Caco-2 (cell line): Measurements from ENCODE around the gene AGPS. TPM values are rescaled to one million over a fixed set of nuclear protein-coding genes. Genes with fewer than 3 reads are reported as not detected.

Experiments used
- BruUV-seq: library from RNA; stranded (reverse); fragments of 400-500 nt; replicated peaks from 2 replicates; lab custom pipeline; 2021; lab: Mats Ljungman, UMichigan
- CTCF ChIA-PET: fragments of 300-600 bp; sonication (Branson Sonifier 250); formaldehyde crosslinking; loops from one replicate; lab custom pipeline; 2022; ENCODE audit warnings: antibody characterized with exemption; lab: Charles Lee
- POLR2A ChIA-PET: fragments of 300-600 bp; sonication (Branson Sonifier 250); formaldehyde crosslinking; loops from one replicate; lab custom pipeline; 2022; ENCODE audit warnings: antibody characterized with exemption; lab: Charles Lee
- DNase-seq, 2 experiments: peaks; one replicate each; pipeline versions ENCODE4 v3.0.0 to v3.0.0-alpha.2; 2020 to 2022
- H3K27me3 ChIP-seq: replicated peaks from 2 replicates; pipeline ENCODE4 v1.6.0; 2011; ENCODE audit warnings: low read length; ENCODE audit not compliant: control insufficient read depth, insufficient read depth
- H3K36me3 ChIP-seq: 2 replicates; pipeline ENCODE4 v1.5.1; 2011; ENCODE audit warnings: low read length; ENCODE audit not compliant: control insufficient read depth, insufficient read depth
- H3K4me1 ChIP-seq: fragments of 250-450 bp; sonication (Bioruptor Pico); 2 replicates; pipeline ENCODE4 v1.5.1; 2020; ENCODE audit warnings: mild to moderate bottlenecking
- H3K4me3 ChIP-seq: 2 replicates; pipeline ENCODE4 v1.5.1; 2011; ENCODE audit warnings: low read depth, mild to moderate bottlenecking, control low read depth, low read length
- H3K9me3 ChIP-seq: fragments of 250-450 bp; sonication (Bioruptor Pico); 2 replicates; pipeline ENCODE4 v1.5.1; 2020; ENCODE audit warnings: mild to moderate bottlenecking, moderate library complexity
- H3K27ac Mint-ChIP-seq: one replicate; pipeline ENCODE4 v1.8.0; 2022; ENCODE audit warnings: mixed read lengths; ENCODE audit not compliant: unreplicated experiment
- H3K27me3 Mint-ChIP-seq: one replicate; pipeline ENCODE4 v1.8.0; 2022; ENCODE audit warnings: mixed read lengths; ENCODE audit not compliant: insufficient read depth, unreplicated experiment
- H3K36me3 Mint-ChIP-seq: one replicate; pipeline ENCODE4 v1.8.0; 2022; ENCODE audit warnings: mild to moderate bottlenecking, mixed read lengths; ENCODE audit not compliant: insufficient read depth, unreplicated experiment
- H3K4me1 Mint-ChIP-seq: one replicate; pipeline ENCODE4 v1.8.0; 2022; ENCODE audit warnings: low read depth, mixed read lengths; ENCODE audit not compliant: unreplicated experiment
- H3K4me3 Mint-ChIP-seq: one replicate; pipeline ENCODE4 v1.8.0; 2022; ENCODE audit warnings: mild to moderate bottlenecking, moderate library complexity, mixed read lengths; ENCODE audit not compliant: unreplicated experiment
- H3K9me3 Mint-ChIP-seq: one replicate; pipeline ENCODE4 v1.8.0; 2022; ENCODE audit warnings: mixed read lengths; ENCODE audit not compliant: unreplicated experiment
- intact Hi-C: fragments of 100-400 bp; cut with micrococcal nuclease; formaldehyde crosslinking; loops from one replicate; pipeline ENCODE4 v1.10.0; 2022; ENCODE audit not compliant: unreplicated experiment
- total RNA-seq: library from RNA; stranded (reverse); gene quantifications from 2 replicates; pipeline ENCODE4 v1.2.3, GENCODE V29; 2022
- TF ChIP-seq, protein P1 (sequence below), 2 experiments: fragments of 200-600 bp in 1 of 2; IDR thresholded peaks; 1 replicate in 1 of 2; 2 replicates in 1 of 2; pipeline versions ENCODE4 v1.5.1 to v1.8.0; 2011 to 2022; ENCODE audit warnings: antibody characterized with exemption in 1 of 2, control low read depth in 1 of 2, inconsistent platforms in 1 of 2, low read depth in 1 of 2, low read length in 1 of 2, mild to moderate bottlenecking in 1 of 2, moderate library complexity in 1 of 2; ENCODE audit not compliant: insufficient read depth in 1 of 2, severe bottlenecking in 1 of 2, unreplicated experiment in 1 of 2

AGPS gene
- total RNA-seq, 1 experiment from 2014 or later: 105 TPM

GRCh38 chr2:177537636-177538035 is 145.1 kb downstream of the AGPS start:
- TF ChIP-seq, protein P1, sequence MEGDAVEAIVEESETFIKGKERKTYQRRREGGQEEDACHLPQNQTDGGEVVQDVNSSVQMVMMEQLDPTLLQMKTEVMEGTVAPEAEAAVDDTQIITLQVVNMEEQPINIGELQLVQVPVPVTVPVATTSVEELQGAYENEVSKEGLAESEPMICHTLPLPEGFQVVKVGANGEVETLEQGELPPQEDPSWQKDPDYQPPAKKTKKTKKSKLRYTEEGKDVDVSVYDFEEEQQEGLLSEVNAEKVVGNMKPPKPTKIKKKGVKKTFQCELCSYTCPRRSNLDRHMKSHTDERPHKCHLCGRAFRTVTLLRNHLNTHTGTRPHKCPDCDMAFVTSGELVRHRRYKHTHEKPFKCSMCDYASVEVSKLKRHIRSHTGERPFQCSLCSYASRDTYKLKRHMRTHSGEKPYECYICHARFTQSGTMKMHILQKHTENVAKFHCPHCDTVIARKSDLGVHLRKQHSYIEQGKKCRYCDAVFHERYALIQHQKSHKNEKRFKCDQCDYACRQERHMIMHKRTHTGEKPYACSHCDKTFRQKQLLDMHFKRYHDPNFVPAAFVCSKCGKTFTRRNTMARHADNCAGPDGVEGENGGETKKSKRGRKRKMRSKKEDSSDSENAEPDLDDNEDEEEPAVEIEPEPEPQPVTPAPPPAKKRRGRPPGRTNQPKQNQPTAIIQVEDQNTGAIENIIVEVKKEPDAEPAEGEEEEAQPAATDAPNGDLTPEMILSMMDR (IDR thresholded peaks at IDR 0.05; ENCODE audit: insufficient read depth in 1 of 2, low read depth in 1 of 2, low read length in 1 of 2, severe bottlenecking in 1 of 2, unreplicated experiment in 1 of 2): no peak
- Mint-ChIP-seq H3K4me3 (no peak overlapping the region), H3K36me3 (peaks cover 8% of the 10 kb centered on the region), H3K4me1 (no peaks in the 10 kb centered on the region), H3K27me3 (no peaks in the 10 kb centered on the region), H3K9me3 (no peaks in the 10 kb centered on the region), H3K27ac (no peak overlapping the region)
- 0 out of 2 replicates have a peak, but pooled peaks cover 2% of the 10 kb centered on the region for H3K36me3 ChIP-seq
- intact Hi-C loops: loop anchor here (5.0 kb wide), 2 partner anchors 65 to 185 kb away; no protein-coding TSS in a partner anchor
- H3K4me1 ChIP-seq: 0 out of 2 replicates have a peak, but pooled peaks cover 12% of the 10 kb centered on the region
- no peak overlapping the region for H3K4me3 ChIP-seq
- CTCF ChIA-PET: no interaction called here
- no peaks in the 10 kb centered on the region for H3K9me3 ChIP-seq
- POLR2A ChIA-PET: no interaction called here
- DNase-seq: no peak
- no peaks in the 10 kb centered on the region for H3K27me3 ChIP-seq
- BruUV-seq: no TSS peak

- no peaks in the 10 kb centered on the region for H3K27me3 Mint-ChIP-seq
- intact Hi-C loops: loop anchor here (5.0 kb wide), 2 partner anchors 64 to 184 kb away; no protein-coding TSS in a partner anchor
- CTCF ChIA-PET: no interaction called here
- no peak overlapping the region for H3K27ac Mint-ChIP-seq
- no peak overlapping the region for H3K4me3 Mint-ChIP-seq
- H3K36me3 ChIP-seq: 0 out of 2 replicates have a peak, but pooled peaks cover 2% of the 10 kb centered on the region
- H3K36me3 Mint-ChIP-seq: peaks cover 8% of the 10 kb centered on the region
- POLR2A ChIA-PET: no interaction called here
- DNase-seq: no peak
- H3K27me3 ChIP-seq: no peaks in the 10 kb centered on the region
- 0 out of 2 replicates have a peak, but pooled peaks cover 12% of the 10 kb centered on the region for H3K4me1 ChIP-seq
- TF ChIP-seq, protein P1 (IDR thresholded peaks at IDR 0.05; ENCODE audit: insufficient read depth in 1 of 2, low read depth in 1 of 2, low read length in 1 of 2, severe bottlenecking in 1 of 2, unreplicated experiment in 1 of 2): no peak
- H3K9me3 ChIP-seq: no peaks in the 10 kb centered on the region
- H3K9me3 Mint-ChIP-seq: no peaks in the 10 kb centered on the region
- no peaks in the 10 kb centered on the region for H3K4me1 Mint-ChIP-seq
- TSS peak; percentile 29 for BruUV-seq
- H3K4me3 ChIP-seq: no peak overlapping the region
These were observed 145.8 kb downstream of the AGPS start for GRCh38 chr2:177538323-177538722.

GRCh38 chr2:177540283-177540682 is 147.7 kb downstream of the AGPS start:
- TF ChIP-seq, protein P1 (IDR thresholded peaks at IDR 0.05; ENCODE audit: insufficient read depth in 1 of 2, low read depth in 1 of 2, low read length in 1 of 2, severe bottlenecking in 1 of 2, unreplicated experiment in 1 of 2): no peak
- no peaks in the 10 kb centered on the region for H3K27me3 ChIP-seq
- Mint-ChIP-seq H3K27ac (no peak overlapping the region), H3K4me3 (no peak overlapping the region), H3K4me1 (no peaks in the 10 kb centered on the region), H3K9me3 (peaks cover 9% of the 10 kb centered on the region), H3K36me3 (no peaks in the 10 kb centered on the region), H3K27me3 (no peaks in the 10 kb centered on the region)
- intact Hi-C loops: no loop called here
- 0 out of 2 replicates have a peak, but pooled peaks cover 2% of the 10 kb centered on the region for H3K4me1 ChIP-seq
- no peak for DNase-seq
- H3K4me3 ChIP-seq: no peak overlapping the region
- ChIA-PET POLR2A (no interaction called here), CTCF (no interaction called here)
- no TSS peak for BruUV-seq
- 0 out of 2 replicates have a peak, but pooled peaks cover 2% of the 10 kb centered on the region for H3K36me3 ChIP-seq
- H3K9me3 ChIP-seq: 0 out of 2 replicates have a peak, but pooled peaks cover 2% of the 10 kb centered on the region
